GF-D8 (cell line): ENCODE data around the gene GNPAT.

ENCODE experiments used
- DNase-seq: peaks from one replicate; lab custom pipeline; 2025; lab: John Stamatoyannopoulos, UW

Gene GNPAT

DNA sequence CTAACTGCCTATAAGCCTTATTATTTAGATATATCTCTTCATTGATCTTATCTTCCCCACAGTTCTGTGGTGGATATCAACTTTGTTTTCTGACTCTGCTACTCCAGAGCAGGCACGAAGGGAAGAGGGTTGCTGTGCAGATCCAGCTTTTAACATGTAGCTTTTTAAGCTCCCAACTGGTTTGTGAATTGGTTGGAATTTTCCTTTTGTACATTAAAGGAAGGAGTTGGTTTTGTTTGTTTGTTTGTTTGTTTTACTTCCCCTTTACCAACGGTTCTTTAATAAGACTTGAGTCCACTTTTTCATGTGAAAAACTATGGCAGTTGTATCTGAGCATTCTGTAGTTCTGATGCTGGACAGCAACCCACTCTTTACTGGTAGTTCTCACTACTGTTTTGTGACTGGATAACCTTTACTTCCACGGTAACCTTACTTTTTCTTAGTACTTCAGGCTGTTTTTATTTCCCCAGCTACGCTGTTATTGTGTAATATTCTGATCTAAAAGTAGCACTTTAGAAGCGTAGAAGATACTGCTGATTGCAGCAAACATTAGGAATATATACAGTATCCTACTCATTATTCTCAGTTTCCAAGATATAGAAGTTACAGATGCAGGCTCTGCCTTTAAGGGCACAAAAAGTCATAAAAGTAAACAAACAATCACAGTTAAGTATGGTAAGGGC lies 1.6 kb downstream of the GNPAT start:
- DNase-seq = no peak

DNA sequence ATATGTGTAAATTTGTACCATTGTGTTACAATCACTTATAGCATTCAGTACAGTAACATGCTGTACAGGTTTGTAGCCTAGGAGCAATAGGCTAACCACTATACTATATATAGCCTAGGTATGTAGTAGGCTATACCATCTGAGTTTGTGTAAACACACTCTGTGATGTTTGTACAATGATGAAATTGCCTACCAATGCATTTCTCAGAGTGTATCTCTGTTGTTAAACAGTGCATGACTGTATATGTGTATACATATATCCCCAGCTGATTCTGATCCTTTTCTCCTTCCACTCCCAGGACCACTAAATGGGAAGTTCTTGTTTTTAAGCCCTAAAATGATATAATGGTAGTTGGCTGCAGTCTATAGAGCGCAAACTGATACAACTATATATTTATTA lies 7.8 kb downstream of the GNPAT start:
- no peak for DNase-seq

DNA sequence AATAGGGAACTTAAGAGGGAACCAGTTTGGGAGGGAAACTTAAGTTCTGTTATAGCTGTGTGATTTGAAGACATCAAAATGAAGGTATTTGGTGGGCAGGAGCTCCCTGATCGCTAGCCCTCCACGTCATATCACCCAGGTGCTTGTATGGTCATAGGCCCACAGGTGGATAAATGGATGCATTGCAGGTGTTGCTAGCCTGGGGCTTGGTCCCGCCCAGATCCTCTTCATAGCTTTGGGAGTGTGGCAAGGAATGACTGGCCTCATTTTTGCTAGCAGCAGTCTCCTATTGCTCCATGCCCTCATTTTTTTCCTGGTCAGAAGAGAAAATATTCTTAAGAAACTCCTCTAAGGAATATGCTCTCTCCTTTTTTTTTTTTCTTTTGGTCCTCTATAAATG lies 11.3 kb downstream of the GNPAT start:
- DNase-seq = no peak

GRCh38 chr1:231260351-231260750 lies 19.3 kb downstream of the GNPAT start:
- DNase-seq = no peak

DNA sequence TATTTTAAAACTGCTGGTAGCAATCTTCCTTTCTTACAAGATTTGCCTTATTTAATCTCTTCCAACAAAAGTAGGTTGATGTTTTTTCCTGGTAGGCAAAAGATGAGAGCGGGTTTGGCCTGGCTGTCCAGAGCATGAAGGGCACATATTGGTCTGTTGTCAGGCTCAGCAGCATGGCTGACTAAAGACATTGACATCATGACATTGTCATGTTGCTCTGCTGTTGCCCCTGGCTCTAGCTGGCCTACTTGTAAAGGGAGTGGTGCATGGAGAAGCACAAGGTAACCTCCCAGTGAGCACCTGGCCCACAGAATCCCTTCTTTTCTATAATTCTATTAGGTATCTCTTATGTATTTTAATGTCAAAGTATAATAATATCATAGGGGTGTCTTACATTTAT lies 23.6 kb downstream of the GNPAT start:
- no peak for DNase-seq

GRCh38 chr1:231265379-231265778 lies 24.4 kb downstream of the GNPAT start:
- DNase-seq = no peak

DNA sequence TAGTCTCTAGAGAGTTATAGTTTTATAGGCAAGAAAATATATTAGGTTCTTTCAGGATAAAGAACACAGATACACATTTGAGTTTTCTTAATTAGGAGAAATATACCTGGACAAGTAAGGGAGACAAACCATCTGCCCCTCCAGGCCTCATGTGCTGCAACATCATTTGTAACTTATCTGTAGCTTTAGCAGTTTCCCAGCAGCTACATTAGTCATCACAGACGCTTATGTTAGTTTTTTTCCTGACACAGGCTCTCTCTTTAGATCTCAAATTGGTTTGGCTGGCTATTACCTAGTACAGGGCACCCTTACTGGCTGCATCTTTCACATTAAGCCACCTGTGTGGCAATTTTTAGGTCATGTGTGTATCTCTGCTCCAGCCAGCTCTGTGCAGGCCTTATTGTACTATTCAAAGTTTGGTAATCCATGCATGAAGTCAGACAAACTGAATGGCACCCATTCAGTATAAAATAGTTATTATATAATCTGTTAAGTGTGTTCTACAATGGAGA lies 25.9 kb downstream of the GNPAT start:
- DNase-seq = no peak

DNA sequence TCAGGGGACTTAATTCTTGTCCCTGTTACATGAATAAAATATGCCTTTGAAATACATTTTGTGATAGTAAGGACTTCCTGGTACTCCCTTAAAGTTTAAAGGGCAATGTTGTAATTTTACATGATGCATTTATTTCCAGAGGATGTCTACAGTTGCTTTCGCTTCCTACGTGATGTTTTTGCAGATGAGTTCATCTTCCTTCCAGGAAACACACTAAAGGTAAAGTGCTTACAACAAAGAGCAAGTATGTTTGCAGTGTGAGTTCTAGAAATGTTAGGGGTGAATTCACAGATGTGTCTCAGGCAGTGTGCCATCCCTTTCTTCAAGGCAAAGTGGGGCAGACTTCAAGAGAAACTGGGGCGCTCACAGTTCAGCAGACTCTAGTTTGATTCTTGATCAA lies 31.2 kb downstream of the GNPAT start:
- DNase-seq = no peak

DNA sequence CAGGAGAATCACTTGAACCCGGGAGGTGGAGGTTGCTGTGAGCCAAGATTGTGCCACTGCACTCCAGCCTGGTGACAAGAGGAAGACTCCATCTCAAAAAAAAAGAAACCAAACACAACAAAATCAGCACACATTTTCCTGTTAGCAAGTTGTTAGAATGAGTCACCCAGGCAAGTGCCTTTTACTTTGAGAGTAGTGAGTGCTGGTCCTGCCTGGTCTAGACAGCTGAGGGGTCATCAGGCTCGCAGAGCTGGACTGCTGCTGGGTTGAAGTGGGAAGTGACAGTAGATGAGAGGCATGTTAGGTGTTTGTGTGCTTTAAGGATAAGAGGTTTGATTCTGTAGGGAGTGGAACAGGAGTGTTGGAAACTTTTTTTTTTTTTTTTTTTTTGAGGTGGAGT lies 31.9 kb downstream of the GNPAT start:
- no peak for DNase-seq

DNA sequence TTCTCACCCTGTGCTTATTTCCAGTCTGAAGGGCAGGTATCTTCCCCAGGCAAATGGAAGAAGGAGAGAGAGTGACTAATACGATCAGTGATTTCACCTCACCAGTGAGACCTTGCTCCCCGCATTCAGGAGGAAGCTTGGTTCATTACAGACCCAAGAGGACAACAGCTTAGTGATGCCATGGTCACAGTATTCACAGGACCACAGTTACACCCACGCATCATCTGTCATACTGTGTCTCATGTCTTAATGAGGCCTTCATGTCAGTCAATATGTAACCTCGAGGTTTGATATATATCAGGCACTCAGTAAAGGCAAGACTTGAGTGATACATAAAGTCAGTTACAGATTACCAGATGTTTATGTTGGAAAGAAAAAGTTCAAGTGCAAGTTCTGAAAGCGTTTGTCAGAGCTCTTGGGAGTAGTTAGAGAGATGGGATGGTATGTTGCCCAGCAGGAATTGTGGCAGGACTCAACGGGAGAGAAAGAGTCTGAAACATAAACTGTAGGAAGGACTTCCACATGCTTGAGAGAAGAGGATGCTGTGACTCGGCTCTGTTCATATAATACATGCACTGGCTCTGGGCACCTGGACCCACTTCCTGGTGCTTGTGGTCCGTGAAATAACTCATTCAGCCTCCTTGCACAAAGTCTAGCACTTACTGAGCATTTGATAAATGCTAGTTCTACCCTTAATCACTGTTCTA lies 33.3 kb downstream of the GNPAT start:
- no peak for DNase-seq

DNA sequence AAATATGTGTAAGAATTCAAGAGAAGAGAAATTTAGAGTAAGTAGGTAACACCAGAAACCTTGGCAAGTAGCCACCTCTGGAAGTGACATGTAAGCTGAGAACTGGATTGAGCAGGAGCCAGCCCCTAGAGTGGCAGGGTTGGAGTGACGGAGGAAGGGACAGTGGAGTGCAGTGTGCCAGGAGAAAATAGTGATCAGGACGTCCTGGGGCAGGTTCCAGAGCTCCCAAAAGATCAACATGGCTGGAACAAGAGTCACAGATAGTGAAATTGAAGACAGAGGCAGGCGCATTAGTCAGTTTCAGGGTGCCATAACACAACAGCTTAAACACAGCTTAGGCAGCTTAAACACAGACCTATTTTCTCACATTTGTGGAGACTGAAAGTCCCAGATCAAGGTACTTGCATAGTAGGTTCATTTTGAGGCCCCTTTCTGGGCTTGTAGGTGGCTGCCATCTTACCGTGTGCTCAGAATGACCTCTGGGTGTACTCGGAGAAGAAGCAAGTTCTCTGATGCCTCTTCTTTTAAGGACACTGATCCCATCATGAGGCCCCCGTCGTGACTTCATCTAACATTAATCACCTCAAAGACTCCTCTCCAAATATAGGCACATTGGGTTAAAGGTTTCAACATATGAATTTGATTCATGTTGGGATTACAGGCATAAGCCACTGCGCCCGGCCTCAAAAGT lies 37.2 kb downstream of the GNPAT start:
- DNase-seq = no peak

DNA sequence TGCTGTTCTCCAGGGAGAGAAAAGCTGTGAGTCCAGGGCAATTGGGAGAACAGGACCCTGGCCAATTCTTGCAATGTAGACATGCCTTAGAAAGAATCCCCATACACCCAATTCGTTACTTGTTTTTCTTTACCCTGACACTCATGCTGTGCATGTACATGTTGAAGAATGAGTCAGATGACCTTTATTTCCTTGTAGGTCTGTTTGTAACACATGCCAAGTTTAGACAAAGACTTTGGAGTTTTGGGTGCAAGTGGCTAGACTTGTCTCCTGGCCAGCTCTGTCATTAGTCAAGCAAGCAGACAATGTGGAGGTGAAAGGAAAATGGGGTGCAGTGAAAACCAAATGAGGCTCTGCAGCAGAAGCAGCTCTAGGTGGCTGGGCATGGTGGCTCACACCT lies 38.1 kb downstream of the GNPAT start:
- DNase-seq = no peak

GRCh38 chr1:231279683-231280082 lies 38.7 kb downstream of the GNPAT start:
- DNase-seq = no peak

- no peak for DNase-seq
Measured at GRCh38 chr1:231284441-231284840, 43.4 kb downstream of the GNPAT start.

DNA sequence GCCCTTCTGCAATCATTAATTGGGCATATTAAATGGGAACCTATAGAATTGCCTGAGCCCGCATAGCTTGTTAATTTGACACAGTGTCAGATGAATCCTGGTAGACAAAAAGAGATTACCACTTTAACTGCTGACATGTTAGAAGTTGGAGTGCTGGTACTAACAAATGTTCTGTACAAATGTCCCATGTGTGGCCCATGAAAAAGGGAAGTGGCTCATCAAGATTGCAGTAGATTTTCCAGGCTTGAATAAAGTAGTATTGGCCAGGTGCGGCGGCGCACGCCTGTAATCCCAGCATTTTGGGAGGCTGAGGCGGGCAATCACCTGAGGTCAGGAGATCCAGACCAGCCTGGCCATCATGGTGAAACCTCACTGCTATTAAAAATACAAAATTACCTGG lies 45.6 kb downstream of the GNPAT start:
- no peak for DNase-seq

DNA sequence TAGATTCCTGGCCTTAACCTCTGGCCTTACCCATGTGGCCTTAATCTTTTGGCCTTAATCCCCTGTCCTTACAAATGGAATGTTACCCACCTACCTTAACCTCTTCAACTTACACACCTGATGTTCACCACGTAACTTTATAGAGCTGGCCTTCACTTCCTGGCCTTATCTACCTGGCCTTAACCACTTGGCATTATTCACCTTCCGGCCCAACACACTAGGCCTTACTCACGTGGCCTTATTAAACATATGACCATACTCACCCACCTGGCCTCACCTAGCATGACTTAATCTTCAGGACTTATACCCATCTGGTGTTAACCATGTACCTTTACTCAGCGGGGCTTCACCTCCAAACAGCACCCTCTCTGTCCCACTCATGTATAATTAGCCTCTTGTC lies 54.9 kb downstream of the GNPAT start:
- no peak for DNase-seq

DNA sequence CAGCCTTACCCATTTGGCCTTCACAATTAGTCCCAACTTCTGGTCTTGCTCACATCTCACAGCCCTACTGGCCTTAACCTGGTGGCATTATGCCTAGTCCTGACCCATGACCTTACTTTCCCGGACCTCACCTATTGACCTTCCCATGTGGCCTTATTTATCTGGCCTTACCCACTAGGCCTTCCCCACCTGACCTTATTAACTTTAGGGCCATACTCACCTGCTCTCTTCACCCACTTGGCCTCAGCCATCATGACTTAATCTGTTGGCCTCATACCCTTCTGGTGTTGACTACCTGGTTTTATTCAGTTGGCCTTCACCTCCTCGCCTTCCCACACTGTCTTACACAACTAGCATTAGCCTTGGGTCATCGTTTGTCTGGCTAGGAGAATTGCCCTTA lies 61.0 kb downstream of the GNPAT start:
- DNase-seq = no peak

DNA sequence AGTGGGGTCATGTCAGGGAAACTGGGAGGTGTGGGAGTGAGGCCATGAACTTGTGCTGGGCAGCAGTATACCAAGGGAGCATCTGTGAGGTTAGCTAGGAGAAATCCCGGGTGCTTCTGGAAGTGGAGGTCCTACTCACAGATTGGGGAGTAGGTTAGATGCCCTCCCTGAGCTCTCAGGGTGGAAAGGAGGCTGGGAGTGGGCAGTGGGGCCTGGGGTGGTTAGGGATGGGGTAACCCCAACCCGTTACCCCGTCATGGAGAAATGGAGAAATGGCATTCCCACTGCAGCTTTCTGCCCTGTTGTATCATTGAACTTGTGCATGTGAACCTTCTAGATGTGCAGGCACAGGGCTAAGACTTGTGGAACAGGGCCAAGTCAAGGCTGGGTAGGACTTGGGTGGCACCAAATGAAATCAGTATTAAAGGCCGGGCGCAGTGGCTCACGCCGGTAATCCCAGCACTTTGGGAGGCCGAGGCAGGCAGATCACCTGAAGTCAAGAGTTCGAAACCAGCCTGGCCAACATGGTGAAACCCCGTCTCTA lies 69.5 kb downstream of the GNPAT start:
- no peak for DNase-seq

DNA sequence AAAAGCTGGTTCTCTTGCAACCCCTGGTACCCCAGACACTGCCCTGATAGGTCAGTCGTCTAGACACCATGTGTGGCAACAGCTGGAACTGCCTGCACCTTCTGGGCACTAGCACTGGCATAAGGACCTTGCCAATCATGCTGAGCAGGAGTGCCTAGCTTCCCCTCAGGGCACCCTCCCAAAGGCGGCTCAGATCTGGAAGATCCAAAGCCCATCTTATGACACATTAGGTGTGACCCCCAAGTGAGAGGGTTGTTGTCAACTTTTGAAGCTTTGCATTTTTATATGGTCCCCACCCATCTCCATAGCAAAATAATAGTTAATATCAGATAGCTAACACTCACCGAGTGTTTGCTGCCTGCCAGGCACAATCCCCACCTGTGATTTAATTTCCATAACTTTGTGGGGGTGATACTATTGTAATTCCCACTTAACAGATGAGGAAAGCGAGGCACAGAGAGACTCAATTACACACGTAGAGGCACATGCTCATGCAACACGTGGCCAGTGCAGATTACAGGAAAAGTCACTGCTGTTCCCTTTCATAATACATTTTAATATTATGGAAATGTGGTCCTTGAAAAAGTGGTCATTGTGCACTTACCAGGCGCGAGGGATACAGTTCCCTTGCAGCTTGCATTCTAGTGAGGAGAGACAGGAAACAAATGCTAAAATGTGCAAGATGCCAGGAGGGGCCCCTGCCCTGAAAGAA lies 70.9 kb downstream of the GNPAT start:
- DNase-seq = no peak

- DNase-seq = no peak
Measured at GRCh38 chr1:231312432-231312788, 71.4 kb downstream of the GNPAT start.

DNA sequence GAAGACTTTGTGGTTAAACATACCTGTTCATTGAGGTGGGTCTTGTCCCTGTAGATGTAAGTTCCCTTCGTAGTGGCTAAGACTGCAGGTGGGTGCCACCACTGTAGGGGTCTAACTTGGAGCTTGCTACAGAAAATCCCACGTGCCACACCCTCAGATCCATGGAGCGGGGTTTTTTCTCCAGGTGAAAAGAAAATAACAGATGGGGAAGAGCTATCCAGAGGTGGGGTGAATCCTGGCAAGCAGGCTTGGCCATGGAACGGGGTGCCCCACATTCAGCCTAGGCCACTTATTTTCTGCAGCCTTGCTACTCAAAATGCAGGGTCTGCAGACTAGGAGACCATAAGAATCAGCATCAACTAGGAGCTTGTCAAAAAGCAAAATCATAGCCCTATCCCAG lies 72.6 kb downstream of the GNPAT start:
- no peak for DNase-seq

- DNase-seq = no peak
Measured at GRCh38 chr1:231315887-231316286, 74.9 kb downstream of the GNPAT start.
